Astrocyte (in vitro differentiated cells and primary cell): ENCODE data around the gene MT4. TPM values are rescaled to one million over a fixed set of nuclear protein-coding genes. Genes with fewer than 3 reads are reported as not detected.

Source experiments
- DNase-seq: peaks from one replicate; pipeline ENCODE4 v3.0.0-alpha.2; 2010; ENCODE audit warnings: low read depth
- FAIRE-seq: peaks from 2 replicates; lab custom pipeline; 2011; peaks lifted over from hg19 to GRCh38; lab: Jason Lieb, UNC
- H2AFZ ChIP-seq: 2 replicates; pipeline ENCODE4 v1.6.0; 2012; ENCODE audit warnings: low read depth, low read length, inconsistent platforms
- H3K27ac ChIP-seq: 2 replicates; pipeline ENCODE4 v1.5.1; 2011; ENCODE audit warnings: low read depth, low read length, inconsistent platforms
- H3K27me3 ChIP-seq: 2 replicates; pipeline ENCODE4 v1.6.0; 2011; ENCODE audit warnings: low read length, inconsistent platforms; ENCODE audit not compliant: insufficient read depth
- H3K36me3 ChIP-seq: 2 replicates; pipeline ENCODE4 v1.5.1; 2011; ENCODE audit warnings: low read length, inconsistent platforms; ENCODE audit not compliant: insufficient read depth
- H3K4me1 ChIP-seq: 2 replicates; pipeline ENCODE4 v1.5.1; 2011; ENCODE audit warnings: low read length, inconsistent platforms; ENCODE audit not compliant: insufficient read depth
- H3K4me2 ChIP-seq: 2 replicates; pipeline ENCODE4 v1.6.0; 2012; ENCODE audit warnings: low read length, inconsistent platforms
- H3K4me3 ChIP-seq: 2 replicates; pipeline ENCODE4 v1.5.1; 2011; ENCODE audit warnings: low read depth, mild to moderate bottlenecking, low read length, inconsistent platforms; ENCODE audit not compliant: insufficient read depth
- H3K79me2 ChIP-seq: 2 replicates; pipeline ENCODE4 v1.6.0; 2012; ENCODE audit warnings: mild to moderate bottlenecking, low read length, inconsistent platforms; ENCODE audit not compliant: insufficient read depth
- H3K9ac ChIP-seq: 2 replicates; pipeline ENCODE4 v1.6.0; 2012; ENCODE audit warnings: mild to moderate bottlenecking, low read length, inconsistent platforms
- H3K9me3 ChIP-seq: 2 replicates; pipeline ENCODE4 v1.5.1; 2012; ENCODE audit warnings: low read depth, mild to moderate bottlenecking, low read length, inconsistent platforms; ENCODE audit not compliant: insufficient read depth
- H4K20me1 ChIP-seq: 2 replicates; pipeline ENCODE4 v1.6.0; 2012; ENCODE audit warnings: low read length, inconsistent platforms; ENCODE audit not compliant: insufficient read depth
- H3K27ac Mint-ChIP-seq: one replicate; pipeline ENCODE4 v1.8.0; 2021; ENCODE audit warnings: mild to moderate bottlenecking, mixed read lengths; ENCODE audit not compliant: unreplicated experiment
- H3K27me3 Mint-ChIP-seq: one replicate; pipeline ENCODE4 v1.8.0; 2021; ENCODE audit warnings: low read depth, mixed read lengths; ENCODE audit not compliant: unreplicated experiment
- H3K36me3 Mint-ChIP-seq: one replicate; pipeline ENCODE4 v1.8.0; 2021; ENCODE audit warnings: low read depth, mixed read lengths; ENCODE audit not compliant: unreplicated experiment
- H3K4me1 Mint-ChIP-seq: one replicate; pipeline ENCODE4 v1.8.0; 2021; ENCODE audit warnings: low read depth, mixed read lengths; ENCODE audit not compliant: unreplicated experiment
- H3K4me3 Mint-ChIP-seq: one replicate; pipeline ENCODE4 v1.8.0; 2021; ENCODE audit warnings: mild to moderate bottlenecking, moderate library complexity, mixed read lengths; ENCODE audit not compliant: unreplicated experiment
- H3K9me3 Mint-ChIP-seq: one replicate; pipeline ENCODE4 v1.8.0; 2021; ENCODE audit warnings: mild to moderate bottlenecking, mixed read lengths; ENCODE audit not compliant: unreplicated experiment
- CTCF ChIP-seq: IDR thresholded peaks from 2 replicates; pipeline ENCODE4 v1.5.1; 2011; ENCODE audit warnings: low read depth, mild to moderate bottlenecking, inconsistent platforms, low read length, moderate library complexity; ENCODE audit not compliant: insufficient read depth
- EZH2 ChIP-seq: IDR thresholded peaks from 2 replicates; pipeline ENCODE4 v1.6.1; 2012; ENCODE audit warnings: mild to moderate bottlenecking, low read length, inconsistent platforms; ENCODE audit not compliant: insufficient read depth
- total RNA-seq: library from RNA; stranded (reverse); gene quantifications from 2 replicates; pipeline ENCODE4 v1.2.1, GENCODE V29; 2021

The MT4 gene
- total RNA-seq, 1 donor from 2014 or later: not detected

- Mint-ChIP-seq H3K9me3 (peaks cover 4% of the 10 kb centered on the region), H3K27me3 (peaks cover 36% of the 10 kb centered on the region), H3K4me1 (no peaks in the 10 kb centered on the region), H3K36me3 (no peaks in the 10 kb centered on the region), H3K4me3 (no peak overlapping the region), H3K27ac (no peak overlapping the region)
- Histone ChIP-seq H3K79me2 (no peaks in the 10 kb centered on the region), H3K36me3 (no peaks in the 10 kb centered on the region), H4K20me1 (no peaks in the 10 kb centered on the region), H3K4me1 (no peaks in the 10 kb centered on the region), H3K9ac (no peak overlapping the region), H3K27me3 (no peaks in the 10 kb centered on the region), H3K4me3 (no peak overlapping the region), H3K4me2 (peak overlapping the region; percentile 40), H3K9me3 (no peaks in the 10 kb centered on the region), H3K27ac (no peak overlapping the region), H2AFZ (no peak overlapping the region)
- TF ChIP-seq CTCF (peak; percentile 77), EZH2 (no peak)
- DNase-seq: no peak
- FAIRE-seq: peak; percentile 73
Measured at GRCh38 chr16:56600398-56600999, 35.6 kb downstream of the MT4 start.

- Histone ChIP-seq H3K27me3 (no peaks in the 10 kb centered on the region), H3K4me2 (no peak overlapping the region), H3K36me3 (no peaks in the 10 kb centered on the region), H3K4me1 (peaks cover 8% of the 10 kb centered on the region), H3K27ac (no peak overlapping the region), H2AFZ (peak overlapping the region; percentile 43), H3K9me3 (no peaks in the 10 kb centered on the region), H3K9ac (no peak overlapping the region), H3K79me2 (no peaks in the 10 kb centered on the region), H4K20me1 (no peaks in the 10 kb centered on the region), H3K4me3 (no peak overlapping the region)
- no peaks in the 10 kb centered on the region for H3K36me3 Mint-ChIP-seq
- DNase-seq: no peak
- H3K4me3 Mint-ChIP-seq: no peak overlapping the region
- no peak overlapping the region for H3K27ac Mint-ChIP-seq
- H3K27me3 Mint-ChIP-seq: peaks cover 30% of the 10 kb centered on the region
- TF ChIP-seq EZH2: no peak
- no peak for FAIRE-seq
- peaks cover 7% of the 10 kb centered on the region for H3K9me3 Mint-ChIP-seq
- H3K4me1 Mint-ChIP-seq: peaks cover 3% of the 10 kb centered on the region
Measured at GRCh38 chr16:56601325-56601724, 36.5 kb downstream of the MT4 start.

DNA sequence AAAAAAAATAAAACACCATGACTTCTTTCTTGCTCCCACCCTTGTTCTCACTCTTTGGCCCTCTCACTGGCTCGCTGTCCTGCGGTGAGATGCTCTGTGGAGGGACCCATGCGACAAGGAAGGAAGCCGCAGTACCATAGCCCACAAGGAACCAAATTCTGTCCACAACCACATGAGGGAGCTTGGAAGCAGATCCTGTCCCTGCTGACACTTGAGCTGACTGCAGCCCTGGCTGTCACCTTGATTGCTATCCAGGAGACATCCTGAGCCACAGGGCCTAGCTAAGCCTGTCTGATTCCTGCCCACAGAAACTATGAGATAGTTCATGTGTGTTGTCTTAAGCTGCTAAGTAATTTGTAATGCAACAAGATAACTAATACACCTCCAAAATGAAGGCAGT, 38.7 kb downstream of the MT4 start:
- H3K79me2 ChIP-seq: peaks cover 2% of the 10 kb centered on the region
- H3K27me3 ChIP-seq: no peaks in the 10 kb centered on the region
- Mint-ChIP-seq H3K36me3 (no peaks in the 10 kb centered on the region), H3K9me3 (peaks cover 3% of the 10 kb centered on the region), H3K27me3 (peaks cover 25% of the 10 kb centered on the region), H3K27ac (no peak overlapping the region), H3K4me1 (peaks cover 19% of the 10 kb centered on the region), H3K4me3 (no peak overlapping the region)
- H3K36me3 ChIP-seq: no peaks in the 10 kb centered on the region
- no peak overlapping the region for H2AFZ ChIP-seq
- peaks cover 25% of the 10 kb centered on the region for H3K4me1 ChIP-seq
- H3K4me2 ChIP-seq: no peak overlapping the region
- H4K20me1 ChIP-seq: peaks cover 1% of the 10 kb centered on the region
- TF ChIP-seq CTCF (peak; percentile 15), EZH2 (no peak)
- H3K9me3 ChIP-seq: no peaks in the 10 kb centered on the region
- no peak overlapping the region for H3K27ac ChIP-seq
- FAIRE-seq: no peak
- H3K9ac ChIP-seq: no peak overlapping the region
- no peak overlapping the region for H3K4me3 ChIP-seq
- DNase-seq: no peak
